Activated naive CD4-positive, alpha-beta T cell treated with anti-CD3 and anti-CD28 coated beads for 36 hours (primary cell): Measurements from ENCODE around the gene ERCC1. TPM values are rescaled to one million over a fixed set of nuclear protein-coding genes. Genes with fewer than 3 reads are reported as not detected.

ENCODE experiments used
- CTCF ChIA-PET: fragments of 350-600 bp; sonication (Branson Sonifier 250); formaldehyde crosslinking; loops from one replicate; lab custom pipeline; 2021; ENCODE audit warnings: antibody characterized with exemption; lab: Charles Lee
- DNase-seq: peaks from one replicate; pipeline ENCODE4 v3.0.0-alpha.2; 2020
- H3K27ac Mint-ChIP-seq: one replicate; pipeline ENCODE4 v1.8.0; 2021; ENCODE audit warnings: mild to moderate bottlenecking, mixed read lengths
- H3K27me3 Mint-ChIP-seq: one replicate; pipeline ENCODE4 v1.8.0; 2021; ENCODE audit warnings: low read depth, mixed read lengths
- H3K36me3 Mint-ChIP-seq: one replicate; pipeline ENCODE4 v1.8.0; 2021; ENCODE audit warnings: low read depth, mixed read lengths
- H3K4me1 Mint-ChIP-seq: one replicate; pipeline ENCODE4 v1.8.0; 2021; ENCODE audit warnings: low read depth, mixed read lengths
- H3K4me3 Mint-ChIP-seq: one replicate; pipeline ENCODE4 v1.8.0; 2021; ENCODE audit warnings: mild to moderate bottlenecking, moderate library complexity, mixed read lengths
- H3K9me3 Mint-ChIP-seq: one replicate; pipeline ENCODE4 v1.8.0; 2021; ENCODE audit warnings: mixed read lengths
- intact Hi-C: fragments of 100-400 bp; cut with micrococcal nuclease; formaldehyde crosslinking; loops from one replicate; pipeline ENCODE4 v1.15.1; 2023
- total RNA-seq, 2 experiments: library from RNA; stranded (reverse); gene quantifications; one replicate each; pipeline ENCODE4 v1.2.3, GENCODE V29; 2021

ERCC1 gene
- total RNA-seq, 2 experiments from 2014 or later = 28.9 to 30.7 TPM

DNA sequence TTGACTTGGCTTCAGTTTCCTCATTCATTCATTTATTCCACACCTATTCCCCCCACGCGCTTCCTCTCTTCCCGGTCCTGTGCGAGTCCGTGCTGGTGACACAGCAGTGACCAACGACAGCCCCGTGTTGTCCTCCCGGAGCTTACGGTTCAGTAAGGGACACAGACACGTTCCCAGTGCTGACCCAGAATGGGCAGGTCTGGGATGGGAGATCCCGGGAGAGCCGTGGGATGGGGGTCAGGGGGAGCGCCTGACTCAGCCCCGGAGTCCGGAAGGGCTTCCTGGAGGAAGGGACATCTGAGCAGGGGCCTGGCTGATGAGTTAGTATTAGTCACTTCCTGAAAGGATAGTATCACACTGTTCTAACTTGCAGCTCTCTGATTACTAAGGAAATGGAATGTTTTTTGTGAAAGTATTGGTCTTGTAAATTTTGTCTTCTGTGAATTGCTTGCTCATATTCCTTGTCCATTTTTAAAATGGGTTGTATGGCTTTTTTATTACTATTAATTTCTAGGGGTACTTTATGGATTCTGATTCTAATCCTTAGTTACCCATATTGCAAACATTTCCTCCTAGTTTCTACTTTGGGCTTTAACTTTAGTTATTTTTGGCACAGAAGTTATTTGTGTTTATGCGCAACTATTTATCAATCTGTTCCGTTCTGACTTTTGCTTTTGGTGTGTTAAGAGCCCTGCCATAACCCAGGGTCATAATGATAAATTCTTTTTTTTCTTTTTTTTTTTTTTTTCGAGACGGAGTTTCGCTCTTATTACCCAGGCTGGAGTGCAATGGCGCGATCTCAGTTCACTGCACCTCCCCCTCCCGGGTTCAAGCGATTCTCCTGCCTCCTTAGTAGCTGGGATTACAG is 708 bp upstream of the ERCC1 start:
- Mint-ChIP-seq H3K9me3 (no peaks in the 10 kb centered on the region), H3K4me1 (peaks cover 58% of the 10 kb centered on the region)
- intact Hi-C loops = loop anchor here (1.0 to 5.0 kb wide), 4 partner anchors 18 to 268 kb away; partner anchors contain the start of genes POLR1G, QPCTL and SNRPD2

GRCh38 chr19:45423033-45423588 is 606 bp downstream of the ERCC1 start:
- Mint-ChIP-seq H3K27me3 (no peaks in the 10 kb centered on the region), H3K9me3 (no peaks in the 10 kb centered on the region), H3K4me1 (peaks cover 59% of the 10 kb centered on the region), H3K27ac (peak overlapping the region; percentile 90), H3K36me3 (peaks cover 10% of the 10 kb centered on the region), H3K4me3 (peak overlapping the region; percentile 94)
- DNase-seq = no peak
- CTCF ChIA-PET = interaction anchor here (0.6 to 1.0 kb wide), 2 partner anchors 16 to 18 kb away, joined by 3 to 4 read pairs; partner anchors contain the start of gene PPP1R13L
- intact Hi-C loops = loop anchor here (5.0 kb wide), 1 partner anchor 269 kb away; the partner anchor contains the start of genes QPCTL and SNRPD2

More for the DNA sequence above, 708 bp upstream of the ERCC1 start:
- peak overlapping the region; percentile 94 for H3K4me3 Mint-ChIP-seq
- DNase-seq = peak; percentile 69
- peaks cover 6% of the 10 kb centered on the region for H3K36me3 Mint-ChIP-seq
- H3K27me3 Mint-ChIP-seq = peaks cover 3% of the 10 kb centered on the region
- CTCF ChIA-PET = interaction anchor here (0.6 to 3.3 kb wide), 5 partner anchors 15 to 277 kb away, joined by 3 to 12 read pairs (median 3); no protein-coding TSS in a partner anchor
- H3K27ac Mint-ChIP-seq = peak overlapping the region; percentile 90

- Mint-ChIP-seq H3K27ac (no peak overlapping the region), H3K27me3 (no peaks in the 10 kb centered on the region), H3K4me1 (peaks cover 52% of the 10 kb centered on the region), H3K4me3 (no peak overlapping the region), H3K9me3 (no peaks in the 10 kb centered on the region), H3K36me3 (peaks cover 10% of the 10 kb centered on the region)
- DNase-seq = no peak
- CTCF ChIA-PET = interaction anchor here (0.7 to 1.6 kb wide), 3 partner anchors 21 to 83 kb away, joined by 3 to 5 read pairs (median 3); no protein-coding TSS in a partner anchor
- intact Hi-C loops = loop anchor here (5.0 kb wide), 1 partner anchor 270 kb away; the partner anchor contains the start of genes QPCTL and SNRPD2
Measured at GRCh38 chr19:45421947-45422498, 1.7 kb downstream of the ERCC1 start.

DNA sequence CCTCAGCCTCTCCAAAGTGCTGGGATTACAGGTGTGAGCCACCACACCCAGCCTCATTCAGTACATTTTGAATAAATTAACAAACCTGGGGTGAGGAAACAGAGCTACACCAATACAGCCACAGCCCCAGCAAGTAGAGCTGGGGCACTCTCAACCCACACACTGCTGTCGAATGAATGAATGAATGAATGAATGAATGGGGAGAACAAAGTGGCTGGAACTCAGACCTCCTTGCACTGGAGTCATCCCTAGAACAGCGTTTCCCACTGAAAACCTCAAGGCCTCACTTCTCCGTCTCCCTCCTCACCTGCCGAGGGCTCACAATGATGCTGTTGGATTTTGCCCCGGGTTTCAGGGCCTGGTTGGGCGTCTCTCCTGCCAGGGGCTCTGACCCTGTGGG is 2.8 kb downstream of the ERCC1 start:
- intact Hi-C loops = loop anchor here (5.0 kb wide), 1 partner anchor 271 kb away; the partner anchor contains the start of genes QPCTL and SNRPD2
- no peak for DNase-seq
- Mint-ChIP-seq H3K4me1 (peaks cover 50% of the 10 kb centered on the region), H3K27me3 (no peaks in the 10 kb centered on the region), H3K4me3 (no peak overlapping the region), H3K9me3 (no peaks in the 10 kb centered on the region), H3K36me3 (peaks cover 12% of the 10 kb centered on the region), H3K27ac (peak overlapping the region; percentile 36)
- CTCF ChIA-PET = interaction anchor here (0.9 to 1.6 kb wide), 2 partner anchors 20 to 58 kb away, joined by 3 to 5 read pairs; no protein-coding TSS in a partner anchor

DNA sequence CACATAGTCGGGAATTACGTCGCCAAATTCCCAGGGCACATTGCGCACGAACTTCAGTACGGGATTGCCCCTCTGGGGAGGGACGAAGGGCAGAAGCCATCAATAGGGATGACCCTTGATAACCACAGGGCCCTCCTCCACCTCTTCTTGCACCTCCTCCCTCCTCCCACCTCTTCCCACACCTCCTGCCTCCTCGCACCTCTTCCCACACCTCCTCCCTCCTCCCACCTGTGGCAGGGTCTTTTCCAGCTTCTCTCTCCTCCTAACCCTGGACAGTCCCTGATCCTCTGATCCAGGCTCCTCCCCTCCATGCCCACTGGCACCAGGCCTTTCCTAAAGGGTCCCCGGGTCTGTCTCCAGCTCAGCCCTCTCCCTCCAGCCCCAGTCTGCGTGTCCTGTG is 3.4 kb downstream of the ERCC1 start:
- CTCF ChIA-PET = interaction anchor here (0.6 to 0.9 kb wide), 2 partner anchors 59 to 1940 kb away, joined by 3 read pairs; no protein-coding TSS in a partner anchor
- intact Hi-C loops = loop anchor here (5.0 kb wide), 1 partner anchor 272 kb away; the partner anchor contains the start of genes QPCTL and SNRPD2
- H3K9me3 Mint-ChIP-seq = no peaks in the 10 kb centered on the region
- peaks cover 47% of the 10 kb centered on the region for H3K4me1 Mint-ChIP-seq
- H3K4me3 Mint-ChIP-seq = no peak overlapping the region
- peaks cover 16% of the 10 kb centered on the region for H3K36me3 Mint-ChIP-seq
- H3K27me3 Mint-ChIP-seq = no peaks in the 10 kb centered on the region
- no peak for DNase-seq
- H3K27ac Mint-ChIP-seq = peak overlapping the region; percentile 61

DNA sequence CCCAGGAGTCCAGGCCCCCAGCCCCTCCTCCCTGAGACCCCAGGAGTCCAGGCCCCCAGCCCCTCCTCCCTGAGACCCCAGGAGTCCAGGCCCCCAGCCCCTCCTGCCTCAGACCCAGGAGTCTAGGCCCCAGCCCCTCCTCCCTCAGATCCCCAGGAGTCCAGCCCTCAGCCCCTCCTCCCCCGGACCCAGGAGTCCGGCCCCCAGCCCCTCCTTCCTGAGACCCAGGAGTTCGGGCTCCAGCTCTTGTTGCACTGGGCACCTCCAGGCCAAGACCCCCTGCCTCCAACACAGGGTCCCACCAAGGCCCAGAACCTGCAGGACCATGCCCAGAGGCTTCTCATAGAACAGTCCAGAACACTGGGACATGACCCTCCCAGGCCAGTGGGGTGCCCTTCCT is 3.8 kb downstream of the ERCC1 start:
- Mint-ChIP-seq H3K4me1 (peaks cover 47% of the 10 kb centered on the region), H3K4me3 (no peak overlapping the region), H3K9me3 (no peaks in the 10 kb centered on the region), H3K27me3 (no peaks in the 10 kb centered on the region), H3K36me3 (peaks cover 16% of the 10 kb centered on the region), H3K27ac (no peak overlapping the region)
- no peak for DNase-seq
- intact Hi-C loops = loop anchor here (5.0 kb wide), 1 partner anchor 272 kb away; the partner anchor contains the start of genes QPCTL and SNRPD2
- CTCF ChIA-PET = interaction anchor here (0.6 to 0.9 kb wide), 2 partner anchors 59 to 1940 kb away, joined by 3 read pairs; no protein-coding TSS in a partner anchor

DNA sequence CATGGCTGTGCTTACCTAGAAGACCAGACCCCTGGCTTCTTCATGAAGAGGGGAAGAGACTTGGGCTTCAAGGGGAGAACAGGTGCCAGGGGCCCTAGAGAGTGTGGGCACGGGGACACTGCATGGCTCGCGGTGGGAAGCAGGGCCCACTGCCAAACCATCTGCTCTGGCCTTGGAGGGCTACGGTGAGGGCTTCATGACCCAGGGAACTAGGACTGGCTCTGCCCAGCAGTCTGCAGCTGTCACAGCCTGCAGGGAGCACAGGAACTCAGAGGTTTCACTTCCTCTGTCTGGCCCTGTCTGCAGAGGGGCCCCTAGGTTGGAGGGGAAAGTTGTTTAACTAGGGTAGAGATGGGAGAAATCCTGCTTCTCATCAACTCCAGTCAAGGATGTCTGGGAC is 4.3 kb downstream of the ERCC1 start:
- CTCF ChIA-PET = no interaction called here
- intact Hi-C loops = no loop called here
- peaks cover 21% of the 10 kb centered on the region for H3K36me3 Mint-ChIP-seq

DNA sequence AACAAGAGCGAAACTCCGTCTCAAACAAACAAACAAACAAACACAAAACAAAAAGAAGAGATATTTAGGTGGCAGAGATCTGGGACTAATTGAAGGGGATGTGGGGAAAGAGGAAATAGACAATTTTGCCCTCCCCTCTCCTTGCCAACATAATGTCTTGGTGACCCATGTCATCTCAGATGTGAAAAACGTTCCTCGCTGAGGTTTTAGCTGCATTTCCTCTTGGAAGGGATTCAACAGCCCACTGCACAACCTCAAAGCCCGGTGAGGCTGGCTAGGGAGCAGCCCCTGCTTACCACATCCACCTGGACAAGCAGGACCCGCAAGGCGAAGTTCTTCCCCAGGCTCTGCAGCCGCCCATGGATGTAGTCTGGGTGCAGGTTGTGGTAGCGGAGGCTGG is 4.9 kb downstream of the ERCC1 start:
- Mint-ChIP-seq H3K4me3 (no peak overlapping the region), H3K27ac (no peak overlapping the region), H3K9me3 (no peaks in the 10 kb centered on the region), H3K4me1 (peaks cover 37% of the 10 kb centered on the region), H3K27me3 (no peaks in the 10 kb centered on the region), H3K36me3 (peaks cover 23% of the 10 kb centered on the region)
- no peak for DNase-seq
- intact Hi-C loops = no loop called here
- CTCF ChIA-PET = no interaction called here

More for the DNA sequence above, 4.3 kb downstream of the ERCC1 start:
- Mint-ChIP-seq H3K9me3 (no peaks in the 10 kb centered on the region), H3K27ac (peak overlapping the region; percentile 36), H3K4me1 (peaks cover 43% of the 10 kb centered on the region), H3K4me3 (no peak overlapping the region), H3K27me3 (no peaks in the 10 kb centered on the region)
- no peak for DNase-seq

GRCh38 chr19:45417151-45417550 is 6.6 kb downstream of the ERCC1 start:
- H3K9me3 Mint-ChIP-seq = no peaks in the 10 kb centered on the region
- H3K27me3 Mint-ChIP-seq = no peaks in the 10 kb centered on the region
- DNase-seq = no peak
- H3K4me3 Mint-ChIP-seq = no peak overlapping the region
- H3K36me3 Mint-ChIP-seq = peaks cover 28% of the 10 kb centered on the region
- H3K27ac Mint-ChIP-seq = no peak overlapping the region
- peaks cover 25% of the 10 kb centered on the region for H3K4me1 Mint-ChIP-seq
- CTCF ChIA-PET = interaction anchor here (1.3 kb wide), 1 partner anchor 14 kb away, joined by 4 read pairs; no protein-coding TSS in a partner anchor
- intact Hi-C loops = no loop called here

DNA sequence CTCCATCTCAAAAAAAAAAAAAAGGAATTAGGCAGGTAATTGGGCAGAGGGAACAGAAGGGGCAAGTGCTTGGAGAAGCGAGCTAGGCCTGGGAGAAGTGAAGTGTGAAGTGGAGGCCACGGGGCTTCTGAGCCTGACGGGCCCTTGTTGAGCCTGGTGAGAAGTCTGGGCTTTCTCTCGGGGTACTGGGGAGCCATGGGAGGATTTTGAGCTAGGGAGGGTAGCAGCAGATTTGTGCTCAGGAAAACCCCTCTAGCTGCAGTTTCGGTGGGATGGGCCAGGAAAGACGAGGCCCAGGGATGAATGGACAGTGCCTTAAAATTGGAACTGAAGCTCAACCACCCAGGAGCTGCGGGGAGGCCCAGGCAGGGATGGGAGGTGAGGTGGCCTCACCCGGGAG is 9.2 kb downstream of the ERCC1 start:
- CTCF ChIA-PET = interaction anchor here (1.1 to 1.5 kb wide), 2 partner anchors 12 to 75 kb away, joined by 3 to 4 read pairs; no protein-coding TSS in a partner anchor
- H3K27ac Mint-ChIP-seq = no peak overlapping the region
- no peaks in the 10 kb centered on the region for H3K27me3 Mint-ChIP-seq
- H3K9me3 Mint-ChIP-seq = no peaks in the 10 kb centered on the region
- peaks cover 34% of the 10 kb centered on the region for H3K36me3 Mint-ChIP-seq
- peaks cover 10% of the 10 kb centered on the region for H3K4me1 Mint-ChIP-seq
- intact Hi-C loops = no loop called here
- no peak for DNase-seq
- H3K4me3 Mint-ChIP-seq = no peak overlapping the region

DNA sequence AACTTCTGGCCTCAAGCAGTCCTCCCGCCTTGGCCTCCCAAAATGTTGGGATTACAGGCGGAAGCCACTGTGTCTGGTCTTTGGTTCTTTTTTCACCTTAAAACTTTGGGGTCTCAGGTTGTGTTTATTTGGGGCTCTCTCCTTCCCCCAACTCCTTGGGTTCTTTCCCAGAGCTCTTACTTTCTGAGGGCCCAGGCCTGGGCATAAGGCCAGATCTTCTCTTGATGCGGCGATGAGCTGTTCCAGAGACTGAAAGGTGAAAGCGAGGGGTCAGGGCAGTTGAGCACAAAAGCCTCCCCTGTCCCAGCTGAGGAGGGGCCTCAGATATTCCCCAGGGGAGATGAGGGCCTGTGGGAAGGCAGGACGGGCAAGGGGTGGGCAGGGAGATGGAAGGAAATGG is 10.2 kb downstream of the ERCC1 start:
- Mint-ChIP-seq H3K27me3 (no peaks in the 10 kb centered on the region), H3K36me3 (peaks cover 37% of the 10 kb centered on the region), H3K4me3 (no peak overlapping the region), H3K27ac (no peak overlapping the region), H3K9me3 (no peaks in the 10 kb centered on the region), H3K4me1 (peaks cover 8% of the 10 kb centered on the region)
- intact Hi-C loops = no loop called here
- no peak for DNase-seq
- CTCF ChIA-PET = interaction anchor here (0.5 to 2.3 kb wide), 6 partner anchors 11 to 74 kb away, joined by 3 to 6 read pairs (median 4); no protein-coding TSS in a partner anchor
